Ectodermal cell (in vitro differentiated cells): ENCODE measurements around the gene COQ8B.

Experiments used
- H3K27ac ChIP-seq: 2 replicates; pipeline ENCODE4 v1.7.0; 2013; ENCODE audit warnings: mild to moderate bottlenecking, low read depth, low read length; ENCODE audit not compliant: insufficient read depth, poor library complexity, severe bottlenecking
- H3K27me3 ChIP-seq: 2 replicates; pipeline ENCODE4 v1.7.0; 2013; ENCODE audit warnings: mild to moderate bottlenecking, low read length; ENCODE audit not compliant: insufficient read depth, control insufficient read depth, poor library complexity, severe bottlenecking
- H3K36me3 ChIP-seq: one replicate; pipeline ENCODE4 v1.7.0; 2013; ENCODE audit warnings: low read length; ENCODE audit not compliant: control insufficient read depth, insufficient read depth
- H3K4me1 ChIP-seq: one replicate; pipeline ENCODE4 v1.7.0; 2013; ENCODE audit warnings: low read length; ENCODE audit not compliant: control insufficient read depth, insufficient read depth
- H3K4me3 ChIP-seq: 2 replicates; pipeline ENCODE4 v1.7.0; 2013; ENCODE audit warnings: low read depth, low read length, control low read depth; ENCODE audit not compliant: insufficient read depth
- H3K9me3 ChIP-seq: 2 replicates; pipeline ENCODE4 v1.7.0; 2013; ENCODE audit warnings: mild to moderate bottlenecking, low read length, moderate library complexity; ENCODE audit not compliant: control insufficient read depth
- WGBS, 2 experiments: methylation state at CpG; one replicate each; pipeline ENCODE4 v1.1.7; 2013; ENCODE audit warnings: missing lambda C conversion rate in 2 of 2; 5-methylcytosine and 5-hydroxymethylcytosine counted together

The COQ8B gene

DNA sequence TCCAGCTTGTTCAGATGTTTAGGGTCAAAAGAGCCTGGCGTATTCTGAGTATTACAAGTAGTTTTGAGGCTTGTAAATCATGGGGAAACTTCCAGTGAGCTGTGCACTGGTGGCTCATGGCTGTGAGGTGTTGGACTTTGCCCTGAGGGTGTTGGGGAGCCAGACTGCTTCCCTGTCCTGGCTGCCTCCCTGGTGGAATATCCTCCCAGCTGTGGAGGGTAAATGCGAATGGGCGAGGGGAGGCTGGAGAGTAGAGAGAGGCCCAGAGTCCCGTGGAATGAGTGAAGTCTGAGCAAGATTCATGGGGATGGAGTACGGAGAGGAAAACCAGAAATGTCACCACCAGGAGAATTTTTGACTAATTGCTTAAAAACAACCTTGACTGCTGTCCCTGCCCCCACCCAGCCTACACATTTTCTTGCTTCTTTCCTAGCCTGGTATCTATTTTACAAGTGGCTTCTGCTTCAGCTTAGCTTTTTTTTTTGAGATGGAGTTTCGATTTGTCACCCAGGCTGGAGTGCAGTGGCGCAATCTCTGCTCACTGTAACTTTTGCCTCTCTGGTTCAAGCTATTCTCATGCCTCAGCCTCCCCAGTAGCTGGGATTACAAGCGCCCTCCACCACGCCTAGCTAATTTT lies 38.0 kb upstream of the COQ8B start:
- Histone ChIP-seq H3K36me3 (peaks cover 39% of the 10 kb centered on the region), H3K27ac (no peak overlapping the region), H3K4me3 (no peak overlapping the region), H3K27me3 (no peaks in the 10 kb centered on the region), H3K4me1 (peaks cover 7% of the 10 kb centered on the region), H3K9me3 (no peaks in the 10 kb centered on the region)
- WGBS, 2 experiments: 94% methylated on average over 9 of the region's 9 CpGs

DNA sequence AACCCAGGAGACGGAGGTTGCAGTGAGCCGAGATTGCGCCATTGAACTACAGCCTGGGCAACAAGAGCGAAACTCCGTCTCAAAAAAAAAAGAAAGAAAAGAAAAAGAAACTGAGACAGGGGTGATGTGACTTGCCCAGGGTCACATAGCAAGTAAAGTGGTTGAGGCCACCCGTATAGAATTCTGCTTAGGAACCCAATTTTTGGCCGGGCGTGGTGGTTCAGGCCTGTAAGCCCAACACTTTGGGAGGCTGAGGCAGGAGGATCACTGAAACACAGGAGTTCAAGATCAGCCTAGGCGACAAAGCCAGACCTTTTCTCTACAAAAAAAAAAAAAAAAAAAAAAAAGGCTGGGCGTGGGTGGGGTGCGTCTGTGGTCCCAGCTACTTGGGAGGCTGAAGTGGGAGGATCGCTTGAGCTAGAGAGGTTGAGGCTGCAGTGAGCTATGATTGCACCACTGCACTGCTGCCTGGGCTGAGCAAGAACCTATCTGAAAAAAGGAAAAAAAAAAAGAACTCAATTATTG lies 35.6 kb upstream of the COQ8B start:
- 77 to 78% methylated on average over 11 to 12 of the region's 12 CpGs for WGBS, 2 experiments
- H3K4me3 ChIP-seq: peak overlapping the region; percentile 94

DNA sequence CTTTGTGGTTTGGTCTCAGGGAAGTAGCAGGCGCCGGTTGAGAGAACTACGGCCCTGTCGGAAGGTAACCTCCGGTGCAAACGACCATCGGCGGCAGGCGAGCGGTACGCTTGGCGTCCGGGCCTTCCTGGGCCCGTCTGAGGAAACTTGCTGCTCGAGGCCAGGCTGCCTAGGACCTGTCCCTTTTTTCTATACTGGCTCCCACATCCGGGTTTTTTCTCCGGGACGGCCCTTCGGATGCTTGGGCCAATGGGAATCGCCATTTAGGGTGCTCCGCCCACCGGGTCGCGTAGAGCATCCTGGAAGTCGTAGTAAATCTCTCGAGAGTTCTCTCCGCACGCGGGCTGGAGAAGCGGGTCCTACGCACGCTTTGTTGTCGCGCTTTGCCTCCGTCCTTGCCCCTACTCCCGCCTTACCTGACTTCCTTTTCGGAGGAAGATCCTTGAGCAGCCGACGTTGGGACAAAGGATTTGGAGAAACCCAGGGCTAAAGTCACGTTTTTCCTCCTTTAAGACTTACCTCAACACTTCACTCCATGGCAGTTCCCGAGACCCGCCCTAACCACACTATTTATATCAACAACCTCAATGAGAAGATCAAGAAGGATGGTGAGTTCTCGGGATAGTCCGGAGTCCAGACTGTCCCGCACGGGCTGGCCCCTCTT lies 34.3 kb upstream of the COQ8B start, which contains the start of gene SNRPA:
Gene SNRPA, plus strand, starts transcription at position 330 of the 664 bp plus-strand sequence. Its CDS starts 206 bp downstream, at position 536.
- H3K4me3 ChIP-seq: peak within 1 kb of the TSS; percentile 94
- WGBS, 2 experiments: 0% methylated on average over 46 of the region's 46 CpGs
- peak within 1 kb of the TSS; percentile 88 for H3K27ac ChIP-seq
- H3K27me3 ChIP-seq: no peaks in the 10 kb centered on the region
- H3K36me3 ChIP-seq: peaks cover 14% of the 10 kb centered on the region
- no peaks in the 10 kb centered on the region for H3K9me3 ChIP-seq
- H3K4me1 ChIP-seq: peaks cover 15% of the 10 kb centered on the region

More for the DNA sequence above, 35.6 kb upstream of the COQ8B start:
- H3K4me1 ChIP-seq: peaks cover 15% of the 10 kb centered on the region
- H3K9me3 ChIP-seq: no peaks in the 10 kb centered on the region
- no peaks in the 10 kb centered on the region for H3K27me3 ChIP-seq
- H3K36me3 ChIP-seq: peaks cover 20% of the 10 kb centered on the region
- no peak overlapping the region for H3K27ac ChIP-seq

DNA sequence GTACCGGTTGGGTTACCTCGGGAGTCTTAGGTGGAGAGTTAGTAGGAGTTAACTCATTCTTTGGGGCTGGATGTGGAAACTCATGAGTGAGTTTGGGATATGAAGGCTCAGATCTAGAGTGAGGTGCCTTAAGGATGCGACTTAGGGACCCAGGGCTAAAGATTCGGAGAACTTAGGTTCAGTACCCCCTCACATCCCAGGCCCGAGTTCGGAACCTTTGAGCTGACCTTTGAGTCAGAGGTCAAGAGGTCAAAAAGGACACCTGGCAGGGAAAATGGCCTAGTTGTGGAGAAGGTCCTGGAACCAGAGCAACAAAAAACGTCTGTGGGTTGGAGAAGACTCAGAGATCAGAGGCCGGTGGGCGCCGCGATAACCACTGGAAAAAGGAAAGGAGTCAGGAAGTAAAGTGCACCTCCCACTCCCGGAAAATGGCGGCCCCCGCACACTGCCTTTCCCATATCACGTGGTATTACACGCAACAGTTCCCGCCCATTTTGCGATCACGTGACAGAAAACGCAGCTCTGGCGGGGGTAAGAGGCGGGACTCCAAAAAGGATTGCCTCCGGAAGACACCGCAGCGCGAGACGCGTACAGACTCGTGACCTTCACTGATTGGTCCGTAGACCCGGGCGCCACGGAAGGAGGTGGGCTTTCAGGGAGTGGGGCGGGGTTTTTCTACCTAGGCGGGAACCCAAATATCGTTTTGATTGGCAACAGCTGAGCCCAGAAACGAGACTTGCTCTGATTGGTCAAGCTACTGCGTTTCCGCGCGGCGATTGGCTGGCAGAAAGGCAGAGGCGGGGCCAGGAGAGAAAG lies 33.6 kb upstream of the COQ8B start, which contains the start of gene ACTMAP:
Gene ACTMAP, minus strand, starts transcription at position 420 of the 816 bp plus-strand sequence. CDS start 674 bp downstream, outside the sequence.
- peaks cover 14% of the 10 kb centered on the region for H3K36me3 ChIP-seq
- 1 to 2% methylated on average over 43 of the region's 43 CpGs for WGBS, 2 experiments

DNA sequence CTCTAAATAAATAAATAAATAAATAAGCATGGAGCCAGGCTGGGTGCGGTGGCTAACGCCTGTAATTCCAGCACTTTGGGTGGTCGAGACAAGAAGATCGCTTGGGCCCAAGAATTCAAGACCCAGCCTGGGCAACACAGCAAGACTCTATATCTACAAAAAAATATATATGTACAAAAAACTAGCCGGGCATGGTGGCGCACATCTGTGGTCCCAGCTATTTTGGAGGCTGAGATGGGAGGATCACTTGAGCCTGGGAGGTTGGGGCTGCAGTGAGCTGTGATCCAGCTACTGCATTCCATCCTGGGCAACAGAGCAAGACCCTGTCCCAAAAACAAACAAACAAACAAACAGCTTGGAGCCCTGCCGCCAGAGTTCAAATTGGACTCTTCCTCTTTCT lies 30.9 kb upstream of the COQ8B start:
- 95 to 99% methylated on average over 7 of the region's 7 CpGs for WGBS, 2 experiments
- H3K27ac ChIP-seq: no peak overlapping the region
- H3K4me3 ChIP-seq: no peak overlapping the region
- peaks cover 5% of the 10 kb centered on the region for H3K36me3 ChIP-seq
- H3K27me3 ChIP-seq: no peaks in the 10 kb centered on the region
- H3K4me1 ChIP-seq: peaks cover 9% of the 10 kb centered on the region
- no peaks in the 10 kb centered on the region for H3K9me3 ChIP-seq

More for the DNA sequence above, 33.6 kb upstream of the COQ8B start, which contains the start of gene ACTMAP:
- no peaks in the 10 kb centered on the region for H3K27me3 ChIP-seq
- no peaks in the 10 kb centered on the region for H3K9me3 ChIP-seq
- peaks cover 12% of the 10 kb centered on the region for H3K4me1 ChIP-seq
- H3K27ac ChIP-seq: peak within 1 kb of the TSS; percentile 88
- peak within 1 kb of the TSS; percentile 94 for H3K4me3 ChIP-seq

DNA sequence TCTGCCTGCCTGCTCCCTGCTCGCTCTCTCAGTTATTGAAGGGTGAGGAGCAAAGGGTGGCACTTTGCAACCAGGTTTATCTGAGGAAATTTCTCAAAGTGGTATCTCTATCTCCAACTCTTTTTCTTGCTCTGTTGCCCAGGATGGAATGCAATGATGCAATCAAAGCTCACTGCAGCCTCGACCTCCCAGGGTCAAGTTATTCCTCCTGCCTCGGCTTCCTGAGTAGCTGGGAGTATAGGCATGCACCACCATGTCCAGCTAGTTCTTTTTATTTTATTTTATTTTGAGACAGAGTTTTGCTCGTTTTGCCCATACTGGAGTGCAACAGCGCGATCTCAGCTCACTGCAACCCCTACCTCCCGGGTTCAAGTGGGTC lies 28.7 kb upstream of the COQ8B start:
- 85 to 89% methylated on average over 7 of the region's 7 CpGs for WGBS, 2 experiments
- peak overlapping the region; percentile 26 for H3K27ac ChIP-seq

DNA sequence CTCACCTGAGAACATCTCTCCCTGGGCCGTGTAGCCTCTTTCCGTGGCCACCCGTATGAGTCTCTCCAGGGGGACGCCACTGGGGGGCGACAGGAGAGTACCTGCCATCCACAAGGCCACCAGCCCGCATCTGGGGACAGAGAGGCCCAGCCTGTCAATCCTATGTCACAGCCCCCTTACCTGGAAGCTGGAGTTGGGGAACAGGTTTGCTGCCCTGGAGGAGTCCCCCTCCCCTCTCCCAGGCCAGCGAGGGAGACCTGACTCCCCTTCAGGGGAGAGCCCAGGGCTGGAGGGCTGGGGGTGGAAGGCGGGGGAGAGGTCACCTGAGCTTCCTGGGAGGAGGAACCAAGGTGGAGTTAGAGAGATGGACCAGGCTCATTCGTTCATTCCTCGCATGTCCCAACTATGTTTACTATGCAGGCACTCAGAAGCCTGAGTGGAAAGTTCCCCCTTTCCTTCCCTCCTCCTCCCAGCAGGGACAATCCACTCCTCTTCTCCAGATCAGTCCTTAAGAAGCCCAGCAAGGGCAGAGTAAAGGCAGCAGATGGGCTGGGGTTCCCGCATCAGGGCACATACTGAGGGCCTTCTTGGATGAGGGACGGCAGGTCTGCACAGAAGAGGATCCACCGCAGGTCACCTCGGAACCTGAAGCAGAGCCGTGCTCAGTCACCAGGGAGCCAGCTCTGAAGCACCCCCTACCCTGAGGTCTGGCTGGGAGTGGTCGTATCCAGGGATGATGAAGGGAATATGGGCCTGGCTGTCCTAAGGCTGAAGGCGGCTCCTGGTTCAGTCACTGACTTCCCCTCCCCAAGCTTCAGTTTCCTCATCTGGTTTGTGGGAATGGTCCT lies 28.1 kb upstream of the COQ8B start:
- Histone ChIP-seq H3K9me3 (no peaks in the 10 kb centered on the region), H3K4me1 (peaks cover 8% of the 10 kb centered on the region), H3K27ac (peak overlapping the region; percentile 26), H3K27me3 (no peaks in the 10 kb centered on the region), H3K4me3 (no peak overlapping the region), H3K36me3 (peaks cover 5% of the 10 kb centered on the region)
- WGBS, 2 experiments: 78 to 81% methylated on average over 17 of the region's 17 CpGs

More for the DNA sequence above, 28.7 kb upstream of the COQ8B start:
- H3K36me3 ChIP-seq: peaks cover 5% of the 10 kb centered on the region
- H3K4me3 ChIP-seq: no peak overlapping the region
- H3K4me1 ChIP-seq: peaks cover 9% of the 10 kb centered on the region
- H3K27me3 ChIP-seq: no peaks in the 10 kb centered on the region
- H3K9me3 ChIP-seq: no peaks in the 10 kb centered on the region

DNA sequence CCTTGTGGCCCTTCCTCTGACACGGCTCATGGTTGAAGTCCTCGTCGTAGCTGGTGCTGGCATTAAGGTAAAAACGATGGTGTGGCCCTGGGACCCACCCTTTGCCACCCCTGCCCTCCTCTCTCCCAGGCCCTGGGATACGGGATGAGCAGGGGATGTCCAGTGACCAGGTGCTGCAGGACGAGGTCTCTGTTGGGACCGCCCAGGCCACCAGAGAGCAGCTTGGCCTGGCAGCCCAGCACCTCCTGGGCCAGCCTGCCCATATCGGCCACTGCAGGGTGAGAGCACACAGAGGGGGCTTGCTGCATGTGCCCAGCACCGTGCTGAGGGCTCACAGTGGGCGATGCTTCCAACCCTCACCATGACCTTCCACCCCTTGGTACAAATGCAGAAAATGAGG lies 27.2 kb upstream of the COQ8B start:
- H3K9me3 ChIP-seq: no peaks in the 10 kb centered on the region
- no peaks in the 10 kb centered on the region for H3K27me3 ChIP-seq
- peaks cover 5% of the 10 kb centered on the region for H3K36me3 ChIP-seq
- H3K4me3 ChIP-seq: no peak overlapping the region
- no peak overlapping the region for H3K27ac ChIP-seq
- WGBS, 2 experiments: 94 to 95% methylated on average over 10 of the region's 10 CpGs
- H3K4me1 ChIP-seq: no peaks in the 10 kb centered on the region

DNA sequence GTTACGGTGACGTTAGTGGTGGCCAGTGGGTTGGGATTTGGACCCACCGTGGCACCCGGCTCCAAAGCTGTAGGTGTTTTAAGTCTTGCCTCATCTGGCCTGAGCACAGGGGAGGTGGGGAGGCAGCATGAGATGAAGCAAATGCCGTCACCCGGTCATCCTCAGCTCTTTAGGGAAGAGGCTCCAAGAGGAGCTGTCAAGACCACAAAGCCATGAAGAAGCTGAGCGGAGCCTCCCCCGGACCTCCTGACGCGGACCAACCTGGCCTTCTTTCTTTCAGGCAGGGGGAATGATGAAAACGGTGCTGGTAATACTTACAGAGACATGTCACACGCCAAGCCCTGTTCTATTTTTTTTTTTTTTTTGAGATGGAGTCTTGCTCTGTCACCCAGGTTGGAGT lies 26.2 kb upstream of the COQ8B start:
- Histone ChIP-seq H3K27ac (no peak overlapping the region), H3K36me3 (peaks cover 5% of the 10 kb centered on the region), H3K4me3 (no peak overlapping the region), H3K4me1 (no peaks in the 10 kb centered on the region), H3K27me3 (no peaks in the 10 kb centered on the region), H3K9me3 (no peaks in the 10 kb centered on the region)
- 94 to 96% methylated on average over 12 of the region's 12 CpGs for WGBS, 2 experiments
